H1 (cell line): Measurements from ENCODE around the gene SEMA4C. TPM values are rescaled to one million over a fixed set of nuclear protein-coding genes. Genes with fewer than 3 reads are reported as not detected.

Source experiments
- CTCF ChIA-PET: fragments of 300-600 bp; sonication (Branson Sonifier 250); formaldehyde crosslinking; loops from one replicate; lab custom pipeline; 2021; ENCODE audit not compliant: partially characterized antibody; lab: Charles Lee
- POLR2A ChIA-PET: fragments of 300-600 bp; sonication (Branson Sonifier 250); formaldehyde crosslinking; loops from one replicate; lab custom pipeline; 2021; ENCODE audit warnings: inconsistent platforms; ENCODE audit not compliant: partially characterized antibody; lab: Charles Lee
- DNase-seq, 2 experiments: peaks; one replicate each; pipeline versions ENCODE4 v3.0.0 to v3.0.0-alpha.2; 2010 to 2022; ENCODE audit warnings: low spot score in 2 of 2, low read depth in 1 of 2, mixed read lengths in 1 of 2
- FAIRE-seq: peaks from 2 replicates; lab custom pipeline; 2011; peaks lifted over from hg19 to GRCh38; lab: Jason Lieb, UNC
- H2AFZ ChIP-seq: 2 replicates; pipeline ENCODE4 v1.8.1; 2012; ENCODE audit warnings: low read length, inconsistent platforms
- H2AK5ac ChIP-seq: 2 replicates; pipeline ENCODE4 v1.6.1; 2013; ENCODE audit warnings: low read depth, low read length
- H2BK120ac ChIP-seq: replicated peaks from 2 replicates; pipeline ENCODE3; 2013; ENCODE audit warnings: low read depth, low read length, inconsistent platforms
- H2BK12ac ChIP-seq: 2 replicates; pipeline ENCODE4 v1.6.1; 2013; ENCODE audit warnings: low read depth, low read length
- H2BK15ac ChIP-seq: 2 replicates; pipeline ENCODE4 v1.6.1; 2013; ENCODE audit warnings: low read length
- H2BK20ac ChIP-seq: 2 replicates; pipeline ENCODE4 v1.6.1; 2013; ENCODE audit warnings: low read length
- H2BK5ac ChIP-seq: 2 replicates; pipeline ENCODE4 v1.6.1; 2013; ENCODE audit warnings: low read depth, low read length
- H3K14ac ChIP-seq: 2 replicates; pipeline ENCODE4 v1.6.1; 2013; ENCODE audit warnings: inconsistent platforms; ENCODE audit not compliant: insufficient read length
- H3K18ac ChIP-seq: 2 replicates; pipeline ENCODE4 v1.6.1; 2013; ENCODE audit warnings: low read length; ENCODE audit errors: extremely low read depth
- H3K23ac ChIP-seq: 2 replicates; pipeline ENCODE4 v1.6.1; 2013; ENCODE audit warnings: inconsistent platforms; ENCODE audit not compliant: insufficient read length
- H3K23me2 ChIP-seq: 2 replicates; pipeline ENCODE4 v1.6.1; 2013; ENCODE audit warnings: low read depth, low read length
- H3K27ac ChIP-seq: 2 replicates; pipeline ENCODE4 v1.6.1; 2011; ENCODE audit warnings: low read depth, low read length, inconsistent platforms
- H3K27me3 ChIP-seq, 4 experiments: replicated peaks in 1 of 4; 1 replicate in 1 of 4; 2 replicates in 3 of 4; pipeline versions ENCODE4 v1.6.1 to v1.8.1; 2011 to 2013; ENCODE audit warnings: low read length in 3 of 4, mild to moderate bottlenecking in 3 of 4, inconsistent platforms in 2 of 4, mixed read lengths in 2 of 4, moderate library complexity in 1 of 4; ENCODE audit not compliant: control insufficient read depth in 3 of 4, insufficient read depth in 3 of 4; ENCODE audit errors: extremely low read depth in 1 of 4
- H3K36me3 ChIP-seq, 4 experiments: 2 replicates each; pipeline versions ENCODE4 v1.6.1 to v1.8.1; 2011 to 2013; ENCODE audit warnings: mild to moderate bottlenecking in 4 of 4, low read length in 3 of 4, moderate library complexity in 2 of 4, control low read depth in 1 of 4, inconsistent platforms in 1 of 4; ENCODE audit not compliant: insufficient read depth in 4 of 4, control insufficient read depth in 2 of 4
- H3K4ac ChIP-seq: replicated peaks from 2 replicates; pipeline ENCODE3; 2013; ENCODE audit warnings: low read length, low read depth, mixed read lengths, inconsistent platforms; ENCODE audit not compliant: insufficient read length
- H3K4me1 ChIP-seq, 4 experiments: replicated peaks in 1 of 4; 1 replicate in 1 of 4; 2 replicates in 3 of 4; pipeline versions ENCODE4 v1.6.1 to v1.8.1; 2011 to 2013; ENCODE audit warnings: low read length in 3 of 4, inconsistent platforms in 2 of 4, mixed read lengths in 1 of 4; ENCODE audit not compliant: insufficient read depth in 4 of 4, control insufficient read depth in 3 of 4
- H3K4me2 ChIP-seq, 2 experiments: 2 replicates each; pipeline versions ENCODE4 v1.6.1 to v1.8.1; 2011 to 2013; ENCODE audit warnings: low read depth in 2 of 2, low read length in 2 of 2, control low read depth in 1 of 2, inconsistent platforms in 1 of 2, mild to moderate bottlenecking in 1 of 2; ENCODE audit not compliant: insufficient read depth in 1 of 2
- H3K4me3 ChIP-seq, 4 experiments: fragments of 200-600, 300-600 bp in 1 of 4; sonication (generic), shearing (Covaris generic), sonication (Bioruptor Twin) in 1 of 4; 2 replicates each; pipeline versions ENCODE4 v1.5.1 to v1.8.1; 2011 to 2016; ENCODE audit warnings: low read length in 4 of 4, low read depth in 3 of 4, control low read depth in 2 of 4, inconsistent platforms in 2 of 4, mild to moderate bottlenecking in 2 of 4, mixed read lengths in 1 of 4, moderate library complexity in 1 of 4; ENCODE audit not compliant: insufficient read depth in 2 of 4; ENCODE audit errors: extremely low read depth in 1 of 4
- H3K56ac ChIP-seq: replicated peaks from 2 replicates; pipeline ENCODE3; 2013; ENCODE audit warnings: low read depth, mild to moderate bottlenecking, mixed read lengths, low read length, inconsistent platforms; ENCODE audit not compliant: insufficient read length
- H3K79me1 ChIP-seq: 2 replicates; pipeline ENCODE4 v1.6.1; 2013; ENCODE audit warnings: low read depth, low read length, control low read depth
- H3K79me2 ChIP-seq, 2 experiments: 2 replicates each; pipeline versions ENCODE4 v1.6.1 to v1.8.1; 2012 to 2013; ENCODE audit warnings: low read length in 2 of 2, mild to moderate bottlenecking in 2 of 2, inconsistent platforms in 1 of 2; ENCODE audit not compliant: insufficient read depth in 2 of 2, control insufficient read depth in 1 of 2
- H3K9ac ChIP-seq, 4 experiments: replicated peaks in 1 of 4; 1 replicate in 1 of 4; 2 replicates in 3 of 4; pipeline versions ENCODE4 v1.6.1 to v1.8.1; 2011 to 2013; ENCODE audit warnings: low read depth in 3 of 4, low read length in 3 of 4, control low read depth in 2 of 4, mild to moderate bottlenecking in 2 of 4, moderate library complexity in 2 of 4, inconsistent platforms in 1 of 4; ENCODE audit errors: extremely low read depth in 1 of 4
- H3K9me3 ChIP-seq, 2 experiments: 2 replicates each; pipeline versions ENCODE4 v1.6.1 to v1.8.1; 2012 to 2013; ENCODE audit warnings: mild to moderate bottlenecking in 2 of 2, moderate library complexity in 2 of 2, control low read depth in 1 of 2, inconsistent platforms in 1 of 2, low read depth in 1 of 2, low read length in 1 of 2, mixed read lengths in 1 of 2; ENCODE audit not compliant: insufficient read depth in 2 of 2
- H4K20me1 ChIP-seq, 2 experiments: replicated peaks in 1 of 2; 2 replicates each; pipeline versions ENCODE3 to v1.8.1; 2011 to 2013; ENCODE audit warnings: inconsistent platforms in 2 of 2, low read length in 2 of 2, mild to moderate bottlenecking in 1 of 2; ENCODE audit not compliant: insufficient read depth in 2 of 2, control insufficient read depth in 1 of 2
- H4K5ac ChIP-seq: 2 replicates; pipeline ENCODE4 v1.6.1; 2013; ENCODE audit warnings: low read length, low read depth, mixed read lengths, inconsistent platforms; ENCODE audit not compliant: insufficient read length
- H4K8ac ChIP-seq: 2 replicates; pipeline ENCODE4 v1.8.0; 2013; ENCODE audit warnings: mild to moderate bottlenecking, moderate library complexity, low read length, inconsistent platforms; ENCODE audit not compliant: insufficient read depth; ENCODE audit errors: extremely low read depth
- H4K91ac ChIP-seq: replicated peaks from 2 replicates; pipeline ENCODE3; 2013; ENCODE audit warnings: low read length, mixed read lengths, inconsistent platforms; ENCODE audit not compliant: insufficient read length
- BCL11A ChIP-seq, 2 experiments: IDR thresholded peaks; one replicate each; pipeline ENCODE4 v1.6.1; 2011; ENCODE audit warnings: low read depth in 2 of 2, low read length in 2 of 2, mild to moderate bottlenecking in 2 of 2
- CREB1 ChIP-seq: IDR thresholded peaks from 2 replicates; pipeline ENCODE4 v1.6.1; 2012; ENCODE audit warnings: inconsistent platforms
- GTF2F1 ChIP-seq: IDR thresholded peaks from 2 replicates; pipeline ENCODE4 v1.6.1; 2012; ENCODE audit warnings: low read depth, low read length, improper control_type of control experiment, borderline replicate concordance
- JUND ChIP-seq: IDR thresholded peaks from 2 replicates; pipeline ENCODE4 v1.6.1; 2011; ENCODE audit warnings: mild to moderate bottlenecking, improper control_type of control experiment, low read length
- MAFK ChIP-seq: IDR thresholded peaks from 2 replicates; pipeline ENCODE4 v1.6.1; 2012; ENCODE audit warnings: low read depth, mild to moderate bottlenecking, improper control_type of control experiment, low read length
- SP1 ChIP-seq: IDR thresholded peaks from 2 replicates; pipeline ENCODE4 v1.6.1; 2011; ENCODE audit warnings: low read depth, low read length
- TEAD4 ChIP-seq: IDR thresholded peaks from 2 replicates; pipeline ENCODE4 v1.6.1; 2012; ENCODE audit warnings: low read depth, low read length, inconsistent platforms, mixed read lengths
- WGBS, 2 experiments: shearing (Covaris generic) in 1 of 2; methylation state at CpG; one replicate each; pipeline versions ENCODE4 v1.1.6 to v1.1.7; 2013 to 2015; ENCODE audit warnings: low lambda C conversion rate in 2 of 2, mixed read lengths in 2 of 2, inconsistent platforms in 1 of 2, low coverage in 1 of 2, missing lambda C conversion rate in 1 of 2; ENCODE audit not compliant: insufficient replicate concordance in 2 of 2, insufficient coverage in 1 of 2, insufficient read length in 1 of 2; ENCODE audit errors: extremely low coverage in 1 of 2, missing lambda C conversion rate in 1 of 2; 5-methylcytosine and 5-hydroxymethylcytosine counted together
- polyA plus RNA-seq, 7 experiments: library from polyadenylated mRNA; depleted of rRNA in 3 of 7; stranded (reverse) in 5 of 7; unstranded in 2 of 7; fragments of >200 nt in 5 of 7; fragments of 200-250 nt in 2 of 7; gene quantifications; 1 replicate in 5 of 7; 2 replicates in 1 of 7; 4 replicates in 1 of 7; pipeline versions ENCODE4 v1.2.1 to v1.2.3, GENCODE V29; 2011 to 2013; ENCODE audit warnings: missing spikeins in 2 of 7, mixed read lengths in 2 of 7
- total RNA-seq: library from RNA; stranded (reverse); fragmentation: NEBNext Ultra II Directional; extraction: Animal tissue kit (Norgen Biotek cat#: 25700); gene quantifications from 2 replicates; pipeline ENCODE4 v1.2.1, GENCODE V29; 2021
- TF ChIP-seq, protein P1 (sequence below): IDR thresholded peaks from 2 replicates; pipeline ENCODE4 v1.6.1; 2011; ENCODE audit warnings: low read depth, mild to moderate bottlenecking, low read length; ENCODE audit not compliant: insufficient read depth

Gene SEMA4C
- total and polyA plus RNA-seq, 2 of the 8 experiments (the other 6 are each of a cell fraction or from before 2014, with no cell fraction given): 47.5 to 67.3 TPM

DNA sequence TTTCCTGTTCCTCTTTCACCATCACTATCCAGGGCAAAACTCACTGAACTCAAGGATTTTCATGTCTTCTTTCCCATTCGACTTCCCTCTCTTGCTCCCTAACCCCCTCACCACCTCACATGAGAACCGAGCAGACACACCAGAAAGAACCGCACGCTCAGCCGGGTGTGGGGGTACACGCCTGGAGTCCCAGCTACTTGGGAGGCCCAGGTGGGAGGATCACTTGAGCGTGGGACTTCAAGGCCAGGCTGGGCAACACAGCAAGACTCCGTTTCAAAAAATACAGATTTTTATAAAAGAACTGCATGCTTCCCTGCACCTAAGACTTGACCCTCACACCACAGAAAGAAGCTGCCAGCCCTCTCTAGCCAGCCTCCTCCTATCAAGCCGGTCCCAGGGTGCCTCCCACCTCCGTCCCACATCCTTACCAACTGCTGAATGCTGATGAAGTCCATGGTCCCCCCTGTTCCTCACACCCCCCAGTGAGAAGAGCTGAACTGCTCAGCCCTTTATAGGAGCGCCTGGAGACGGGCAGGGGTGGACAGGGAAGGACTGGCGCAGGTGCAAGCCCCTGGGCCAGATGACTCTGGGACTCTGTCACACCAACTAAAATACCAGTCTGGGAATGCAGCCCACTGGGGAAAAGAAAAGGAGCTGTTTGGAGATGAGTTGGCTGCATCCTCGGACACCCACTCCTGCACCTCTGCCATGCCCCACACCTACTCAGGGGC, 26.2 kb downstream of the SEMA4C start, which contains the start of gene ANKRD23:
ANKRD23 (minus strand) TSS at position 484 of the 731 bp plus-strand sequence; CDS start at position 455, 29 bp downstream.
- no peak within 1 kb of the TSS for H2BK120ac ChIP-seq
- no peak within 1 kb of the TSS for H4K5ac ChIP-seq
- H3K27ac ChIP-seq: no peak within 1 kb of the TSS
- no peak within 1 kb of the TSS for H3K56ac ChIP-seq
- H3K4me3 ChIP-seq: no peak within 1 kb of the TSS
- H3K4ac ChIP-seq: no peak within 1 kb of the TSS
- ChIA-PET POLR2A (interaction anchor here (0.8 to 6.9 kb wide), 7 partner anchors 7 to 30 kb away, joined by 3 to 39 read pairs (median 8); partner anchors contain the start of gene ANKRD39), CTCF (interaction anchor here (0.6 to 2.3 kb wide), 7 partner anchors 11 to 107 kb away, joined by 3 to 10 read pairs (median 3); no protein-coding TSS in a partner anchor)
- H3K9me3 ChIP-seq: no peaks in the 10 kb centered on the region
- peaks cover 2 to 15% (median 3%) of the 10 kb centered on the region in 4 experiments; a peak in 5 of 8 replicates for H3K36me3 ChIP-seq
- no peak within 1 kb of the TSS for H4K91ac ChIP-seq
- FAIRE-seq: no peak
- no peak within 1 kb of the TSS for H2BK5ac ChIP-seq
- no peaks in the 10 kb centered on the region for H3K79me2 ChIP-seq
- H3K23ac ChIP-seq: no peak within 1 kb of the TSS
- peaks cover 0 to 3% (median 0%) of the 10 kb centered on the region in 4 experiments; a peak in 1 of 7 replicates for H3K4me1 ChIP-seq
- H2AFZ ChIP-seq: no peak within 1 kb of the TSS
- no peak within 1 kb of the TSS for H3K9ac ChIP-seq
- peaks cover 3 to 7% of the 10 kb centered on the region in 2 experiments for H4K20me1 ChIP-seq
- no peak within 1 kb of the TSS for H2AK5ac ChIP-seq
- no peak within 1 kb of the TSS for H3K14ac ChIP-seq
- no peak within 1 kb of the TSS for H2BK15ac ChIP-seq
- no peak within 1 kb of the TSS for H2BK20ac ChIP-seq
- no peak within 1 kb of the TSS for H4K8ac ChIP-seq
- WGBS, 2 experiments: 92% methylated on average over 13 of the region's 14 CpGs; no CpG with 5 or more reads in 1 of the 2 experiments
- DNase-seq: no peak
- no peak within 1 kb of the TSS for H3K4me2 ChIP-seq
- H2BK12ac ChIP-seq: no peak within 1 kb of the TSS
- H3K27me3 ChIP-seq: no peaks in the 10 kb centered on the region
- H3K18ac ChIP-seq: no peak within 1 kb of the TSS
- H3K23me2 ChIP-seq: no peaks in the 10 kb centered on the region
- H3K79me1 ChIP-seq: peaks cover 4% of the 10 kb centered on the region; the same call in 1 of the 2 replicates
- no peak for TF ChIP-seq CREB1
- TF ChIP-seq MAFK: no peak
- no peak for TF ChIP-seq BCL11A (IDR thresholded peaks at IDR 0.05; ENCODE audit: low read depth in 2 of 2, low read length in 2 of 2)
- TF ChIP-seq JUND: no peak
- TF ChIP-seq, protein P1, sequence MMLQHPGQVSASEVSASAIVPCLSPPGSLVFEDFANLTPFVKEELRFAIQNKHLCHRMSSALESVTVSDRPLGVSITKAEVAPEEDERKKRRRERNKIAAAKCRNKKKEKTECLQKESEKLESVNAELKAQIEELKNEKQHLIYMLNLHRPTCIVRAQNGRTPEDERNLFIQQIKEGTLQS: no peak
- TF ChIP-seq TEAD4: no peak
- no peak for TF ChIP-seq GTF2F1
- TF ChIP-seq SP1: no peak
